OCI-LY1 (cell line): ENCODE data around the gene FOXJ3.

ENCODE experiments used
- H2AFZ ChIP-seq: fragments of 200-600 bp; sonication (generic), shearing (Covaris generic); 2 replicates; pipeline ENCODE4 v1.6.0; 2014; ENCODE audit warnings: antibody characterized with exemption, mild to moderate bottlenecking, low read length
- H3F3A ChIP-seq: fragments of 200-600 bp; sonication (generic), shearing (Covaris generic); 2 replicates; pipeline ENCODE4 v1.6.0; 2014; ENCODE audit warnings: mild to moderate bottlenecking, antibody characterized with exemption, low read length, moderate library complexity; ENCODE audit not compliant: insufficient read depth
- H3K27ac ChIP-seq: fragments of 200-600 bp; sonication (generic); 2 replicates; pipeline ENCODE4 v1.5.1; 2014; ENCODE audit warnings: low read length, mixed run types, mild to moderate bottlenecking, low read depth; ENCODE audit not compliant: poor library complexity, severe bottlenecking
- H3K27me3 ChIP-seq: fragments of 200-600 bp; sonication (generic); 2 replicates; pipeline ENCODE4 v1.6.0; 2014; ENCODE audit warnings: antibody characterized with exemption, mild to moderate bottlenecking, low read length, moderate library complexity; ENCODE audit not compliant: insufficient read depth
- H3K36me3 ChIP-seq: fragments of 200-600 bp; sonication (generic); 2 replicates; pipeline ENCODE4 v1.6.1; 2014; ENCODE audit warnings: mild to moderate bottlenecking, antibody characterized with exemption, low read length, moderate library complexity, mixed read lengths; ENCODE audit not compliant: insufficient read depth
- H3K4me1 ChIP-seq: fragments of 200-600 bp; sonication (generic); 2 replicates; pipeline ENCODE4 v1.5.1; 2014; ENCODE audit warnings: mild to moderate bottlenecking, low read length, moderate library complexity; ENCODE audit not compliant: insufficient read depth, severe bottlenecking
- H3K4me2 ChIP-seq: fragments of 200-600 bp; sonication (generic), shearing (Covaris generic); 2 replicates; pipeline ENCODE4 v1.6.1; 2014; ENCODE audit warnings: low read length
- H3K4me3 ChIP-seq: fragments of 200-600 bp; sonication (generic); 2 replicates; pipeline ENCODE4 v1.5.1; 2014; ENCODE audit warnings: low read length, low read depth, mild to moderate bottlenecking, mixed read lengths; ENCODE audit not compliant: poor library complexity, severe bottlenecking
- H3K79me2 ChIP-seq: fragments of 200-600 bp; shearing (Covaris generic); 2 replicates; pipeline ENCODE4 v1.6.1; 2016; ENCODE audit warnings: mixed run types, low read length, mixed read lengths; ENCODE audit not compliant: insufficient read depth
- H3K9ac ChIP-seq: fragments of 200-600 bp; sonication (generic), shearing (Covaris generic); 2 replicates; pipeline ENCODE4 v1.6.1; 2014; ENCODE audit warnings: mild to moderate bottlenecking, low read length, mixed read lengths
- H3K9me2 ChIP-seq: fragments of 200-600 bp; sonication (generic), shearing (Covaris generic); 2 replicates; pipeline ENCODE4 v1.6.1; 2014; ENCODE audit warnings: low read depth, mild to moderate bottlenecking, low read length, mixed read lengths
- H3K9me3 ChIP-seq: fragments of 200-600 bp; shearing (Covaris generic); 2 replicates; pipeline ENCODE4 v1.6.1; 2014; ENCODE audit warnings: low read length, mixed read lengths
- H4K20me1 ChIP-seq: fragments of 200-600 bp; sonication (generic), shearing (Covaris generic); 2 replicates; pipeline ENCODE4 v1.6.0; 2016; ENCODE audit warnings: mild to moderate bottlenecking, low read length; ENCODE audit not compliant: insufficient read depth
- CTCF ChIP-seq: fragments of 200-600 bp; sonication (generic), shearing (Covaris generic); IDR thresholded peaks from 2 replicates; pipeline ENCODE4 v1.5.1; 2017; ENCODE audit warnings: mild to moderate bottlenecking, antibody characterized with exemption, low read length, moderate library complexity, mixed read lengths
- EZH2 ChIP-seq: fragments of 200-600 bp; sonication (generic), shearing (Covaris generic); IDR thresholded peaks from 2 replicates; pipeline ENCODE4 v1.8.0; 2017; ENCODE audit warnings: borderline replicate concordance, mixed run types, mild to moderate bottlenecking, antibody characterized with exemption, low read length, moderate library complexity, mixed read lengths

The FOXJ3 gene

GRCh38 chr1:42343049-42343448 is 8.0 kb upstream of the FOXJ3 start:
- Histone ChIP-seq H3K9me2 (no peaks in the 10 kb centered on the region), H3K9ac (no peak overlapping the region), H3K36me3 (no peaks in the 10 kb centered on the region), H3K9me3 (no peaks in the 10 kb centered on the region), H4K20me1 (no peaks in the 10 kb centered on the region), H3K4me2 (no peak overlapping the region), H2AFZ (no peak overlapping the region), H3K79me2 (no peaks in the 10 kb centered on the region), H3K4me3 (no peak overlapping the region), H3K27me3 (no peaks in the 10 kb centered on the region), H3K27ac (no peak overlapping the region), H3K4me1 (no peaks in the 10 kb centered on the region), H3F3A (no peaks in the 10 kb centered on the region)
- TF ChIP-seq CTCF: no peak
- no peak for TF ChIP-seq EZH2

GRCh38 chr1:42340901-42341300 is 5.9 kb upstream of the FOXJ3 start:
- no peak overlapping the region for H2AFZ ChIP-seq
- no peaks in the 10 kb centered on the region for H3K9me3 ChIP-seq
- no peak overlapping the region for H3K27ac ChIP-seq
- no peaks in the 10 kb centered on the region for H3K27me3 ChIP-seq
- H4K20me1 ChIP-seq: no peaks in the 10 kb centered on the region
- H3K9me2 ChIP-seq: no peaks in the 10 kb centered on the region
- H3K36me3 ChIP-seq: no peaks in the 10 kb centered on the region
- no peak overlapping the region for H3K4me3 ChIP-seq
- H3K9ac ChIP-seq: no peak overlapping the region
- H3K4me1 ChIP-seq: peaks cover 6% of the 10 kb centered on the region
- no peak for TF ChIP-seq EZH2
- no peak for TF ChIP-seq CTCF
- H3F3A ChIP-seq: no peaks in the 10 kb centered on the region
- no peak overlapping the region for H3K4me2 ChIP-seq
- no peaks in the 10 kb centered on the region for H3K79me2 ChIP-seq

GRCh38 chr1:42340093-42340492 is 5.1 kb upstream of the FOXJ3 start:
- no peaks in the 10 kb centered on the region for H4K20me1 ChIP-seq
- H3K36me3 ChIP-seq: no peaks in the 10 kb centered on the region
- no peak overlapping the region for H3K4me2 ChIP-seq

More at GRCh38 chr1:42340093-42340492, 5.1 kb upstream of the FOXJ3 start:
- no peak overlapping the region for H3K4me3 ChIP-seq
- no peaks in the 10 kb centered on the region for H3K9me2 ChIP-seq
- H3K9me3 ChIP-seq: no peaks in the 10 kb centered on the region
- no peaks in the 10 kb centered on the region for H3K27me3 ChIP-seq
- no peaks in the 10 kb centered on the region for H3K79me2 ChIP-seq
- H3K9ac ChIP-seq: no peak overlapping the region
- no peak overlapping the region for H2AFZ ChIP-seq
- no peak overlapping the region for H3K27ac ChIP-seq
- H3F3A ChIP-seq: no peaks in the 10 kb centered on the region
- peaks cover 8% of the 10 kb centered on the region for H3K4me1 ChIP-seq
- no peak for TF ChIP-seq EZH2
- no peak for TF ChIP-seq CTCF
